T1000 (cell line): Measurements from ENCODE around the gene MYO1G.

Experiments
- DNase-seq: peaks from one replicate; lab custom pipeline; 2025; ENCODE audit warnings: mixed read lengths; lab: John Stamatoyannopoulos, UW

Gene MYO1G

DNA sequence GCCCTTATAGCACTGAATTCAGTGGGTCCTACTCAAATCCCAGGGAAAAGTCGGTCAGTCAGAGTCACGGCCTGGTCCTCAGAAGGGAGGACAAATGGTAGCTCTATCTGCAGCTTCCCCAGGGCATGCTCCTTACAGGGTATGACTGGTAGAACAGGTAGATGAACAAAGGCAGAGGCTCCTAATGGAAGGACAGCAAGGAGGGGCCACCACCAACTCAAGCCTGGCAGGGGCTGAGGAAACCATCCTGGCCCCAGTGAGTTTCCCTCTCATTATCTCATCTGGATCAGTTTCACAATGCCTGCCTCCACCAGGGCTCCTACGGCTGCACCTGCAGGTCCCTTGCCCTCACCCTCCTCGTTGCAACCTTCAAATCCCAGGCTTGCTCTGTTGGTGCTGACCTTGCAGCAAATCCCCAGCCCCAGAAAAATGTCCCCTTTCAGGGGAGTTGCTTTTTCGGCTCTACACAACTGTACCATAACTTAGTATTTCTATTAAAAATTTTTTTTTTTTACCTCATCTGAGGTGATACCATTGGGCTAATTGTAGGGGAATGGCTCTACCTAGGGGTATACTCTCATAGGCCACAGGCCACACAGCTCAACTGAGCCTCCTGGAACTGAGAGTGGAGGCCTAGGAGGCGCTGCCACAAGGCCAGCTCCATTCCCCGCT is 2.4 kb upstream of the MYO1G start:
- no peak for DNase-seq

DNA sequence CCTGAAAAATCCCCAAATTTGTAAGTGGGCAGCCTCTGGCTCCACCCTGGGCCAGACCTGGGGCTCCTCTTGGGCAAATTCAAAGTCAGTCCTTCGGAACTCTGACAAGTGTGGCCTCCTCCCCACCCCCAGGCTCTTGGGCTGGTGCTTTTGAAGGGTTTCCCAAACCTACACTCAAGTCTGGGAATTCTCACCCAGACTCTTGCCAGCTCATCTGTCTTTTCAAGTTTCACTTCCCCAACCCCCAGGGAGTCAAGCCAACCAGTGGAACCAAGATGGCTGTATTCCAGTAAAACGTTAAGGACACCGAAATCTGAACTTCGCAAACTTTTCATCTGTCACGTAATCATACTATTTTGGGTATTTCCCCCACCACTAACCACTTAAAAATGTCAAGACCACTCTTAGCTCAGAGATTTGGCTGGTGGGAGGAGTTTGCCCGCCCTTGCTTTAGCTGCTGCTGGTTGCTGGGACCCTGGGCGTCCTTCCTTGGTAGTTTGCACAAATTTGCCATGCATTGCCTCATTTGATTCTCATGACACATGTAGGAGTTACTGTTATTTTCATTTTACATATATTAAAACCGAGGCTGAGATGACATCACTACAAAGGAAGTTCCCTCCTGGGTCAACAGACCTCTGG is 1.7 kb upstream of the MYO1G start:
- no peak for DNase-seq

DNA sequence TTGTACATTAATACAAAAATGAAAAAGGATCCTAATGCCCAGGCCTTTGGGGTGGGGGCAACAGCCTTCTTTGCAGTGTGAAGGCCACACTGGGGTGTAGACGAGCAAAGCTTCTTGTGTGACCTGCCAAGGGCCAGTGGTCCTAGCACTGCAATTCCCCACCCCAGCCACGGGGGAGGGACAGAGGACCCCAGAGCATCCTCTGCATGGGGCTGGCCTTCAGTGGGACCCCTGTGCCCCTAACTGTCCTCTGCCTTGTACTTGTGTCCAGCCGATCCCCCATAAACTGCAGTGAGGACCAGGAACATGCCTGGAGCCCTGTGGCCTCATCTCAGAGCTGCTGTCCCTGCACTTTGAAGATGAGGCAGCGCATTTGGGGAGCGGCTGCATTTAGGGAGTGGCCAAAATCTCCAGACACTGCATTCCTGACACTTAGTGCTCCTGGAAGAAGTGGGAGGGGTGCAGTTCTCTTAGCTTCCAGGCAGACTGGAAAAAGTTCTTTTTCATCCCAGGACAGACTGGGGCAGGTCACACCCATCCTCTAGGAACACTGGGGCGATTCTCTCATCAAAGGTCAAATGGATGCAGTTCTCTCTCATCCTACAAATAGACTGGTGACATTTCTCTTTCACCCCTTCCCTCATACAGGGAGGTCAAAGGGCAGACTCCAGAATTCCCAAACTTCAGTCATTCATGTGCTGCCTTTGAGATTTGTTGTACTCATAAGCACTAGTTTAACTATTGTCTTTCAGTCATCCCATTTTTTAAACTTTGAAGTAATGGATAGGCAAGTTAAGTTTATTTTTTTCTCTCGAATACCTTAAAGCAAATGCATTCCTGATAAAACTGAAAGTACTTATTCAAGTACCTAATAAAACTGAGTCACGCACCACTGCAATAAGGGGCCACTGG is 922 bp upstream of the MYO1G start:
- DNase-seq = no peak

DNA sequence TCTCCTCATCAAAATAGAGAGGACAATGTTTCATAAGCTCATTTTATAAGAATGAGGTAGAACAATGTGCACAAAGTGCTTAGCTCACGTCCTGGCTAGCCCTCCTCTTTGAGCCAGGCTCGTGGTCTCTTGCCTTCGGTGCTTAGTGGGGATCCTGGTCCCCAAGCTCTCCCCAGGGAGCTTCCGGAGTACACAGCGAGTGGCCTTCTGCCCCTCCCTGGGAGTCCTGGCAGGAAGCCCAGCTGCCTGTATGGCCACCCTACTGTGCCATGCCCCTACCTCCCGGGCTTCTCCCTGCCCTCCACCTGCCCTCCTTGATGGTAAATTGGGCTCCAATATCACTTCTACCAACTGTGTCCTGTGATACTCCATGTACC is 868 bp downstream of the MYO1G start:
- DNase-seq = no peak

DNA sequence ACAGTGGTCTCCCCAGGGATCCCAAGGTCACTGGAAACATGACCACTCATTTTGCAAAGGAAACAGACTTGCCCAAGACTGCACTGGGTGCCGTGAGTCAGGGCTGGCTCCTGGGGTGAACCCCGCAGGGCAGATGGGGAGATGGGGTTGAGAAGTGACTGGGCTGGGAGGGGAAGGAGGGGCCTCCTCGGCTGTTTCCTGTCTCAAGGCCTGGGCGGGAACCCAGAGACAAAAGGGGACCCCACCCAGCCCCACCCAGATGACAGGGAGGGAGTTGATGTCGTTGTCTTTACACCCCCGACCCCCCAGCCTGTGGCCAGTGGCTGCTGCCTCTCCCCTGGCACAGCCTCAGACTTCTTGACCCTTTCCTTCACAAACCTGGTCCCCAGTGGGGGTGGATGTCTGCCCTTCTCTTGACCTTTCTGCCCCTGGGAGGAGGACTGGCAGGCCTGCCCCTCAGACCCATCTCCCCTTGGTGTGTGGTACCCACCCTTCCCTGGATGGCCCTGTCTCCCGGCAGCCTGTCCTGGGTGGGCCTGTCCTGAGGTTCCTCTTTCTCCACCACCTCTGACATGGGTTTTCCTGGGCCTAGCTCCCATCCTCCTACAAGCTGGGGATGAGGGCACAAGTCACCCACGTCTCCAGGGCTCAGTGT is 1.4 kb downstream of the MYO1G start:
- DNase-seq = no peak

DNA sequence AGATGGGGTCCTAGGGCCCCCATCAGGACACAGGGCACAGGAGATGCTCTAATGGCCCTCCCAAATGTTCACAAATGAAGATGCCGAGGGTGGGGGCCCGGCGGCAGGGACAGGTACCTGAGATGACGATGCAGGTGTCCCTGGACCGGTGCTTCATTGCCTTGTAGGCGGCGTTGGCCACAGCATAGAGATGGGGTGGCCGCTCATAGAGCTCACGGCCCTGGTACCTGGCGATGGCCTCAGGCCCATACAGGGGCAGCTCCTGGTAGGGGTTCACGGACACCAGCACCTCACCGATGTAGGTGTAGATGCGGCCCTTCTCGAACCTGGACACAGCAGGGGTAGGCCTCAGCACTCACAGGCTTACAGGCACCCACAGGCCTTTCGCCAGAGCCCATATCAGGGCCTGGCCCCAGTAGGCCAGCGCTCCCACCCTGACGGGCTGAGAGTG is 2.0 kb downstream of the MYO1G start:
- no peak for DNase-seq

DNA sequence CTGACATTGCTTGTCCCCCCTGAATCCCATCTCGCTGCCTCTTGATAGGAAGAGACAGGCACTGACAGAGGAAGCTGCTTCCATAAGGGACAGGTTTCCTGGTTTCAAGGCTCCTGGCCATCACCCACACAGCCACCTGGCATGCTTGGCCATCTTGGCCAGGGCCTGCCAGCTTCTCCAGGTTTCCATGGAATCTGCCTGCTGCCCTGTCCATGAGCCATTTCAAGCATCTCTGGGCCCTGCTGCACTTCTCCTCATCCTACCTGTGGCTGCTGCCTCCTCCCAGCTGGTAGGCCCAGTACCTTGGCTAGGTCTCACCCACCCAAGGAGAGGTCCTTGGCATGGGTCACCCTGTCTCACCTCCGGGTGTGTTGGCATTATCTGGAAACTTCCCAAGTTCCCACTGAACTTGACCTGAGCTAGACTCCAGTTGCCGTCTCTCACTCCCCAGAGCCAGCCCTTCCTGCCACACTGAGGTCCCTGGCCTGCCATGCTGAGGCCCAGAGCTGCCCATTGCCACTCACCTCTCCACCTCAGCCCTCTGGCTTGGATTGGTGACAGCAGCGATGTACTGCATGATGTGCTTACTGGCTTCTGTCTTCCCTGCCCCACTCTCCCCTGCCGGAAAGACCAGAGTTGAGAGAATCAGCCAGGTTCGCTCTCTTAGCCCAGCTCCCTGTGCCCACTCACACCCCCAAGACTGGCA is 2.6 kb downstream of the MYO1G start:
- no peak for DNase-seq

DNA sequence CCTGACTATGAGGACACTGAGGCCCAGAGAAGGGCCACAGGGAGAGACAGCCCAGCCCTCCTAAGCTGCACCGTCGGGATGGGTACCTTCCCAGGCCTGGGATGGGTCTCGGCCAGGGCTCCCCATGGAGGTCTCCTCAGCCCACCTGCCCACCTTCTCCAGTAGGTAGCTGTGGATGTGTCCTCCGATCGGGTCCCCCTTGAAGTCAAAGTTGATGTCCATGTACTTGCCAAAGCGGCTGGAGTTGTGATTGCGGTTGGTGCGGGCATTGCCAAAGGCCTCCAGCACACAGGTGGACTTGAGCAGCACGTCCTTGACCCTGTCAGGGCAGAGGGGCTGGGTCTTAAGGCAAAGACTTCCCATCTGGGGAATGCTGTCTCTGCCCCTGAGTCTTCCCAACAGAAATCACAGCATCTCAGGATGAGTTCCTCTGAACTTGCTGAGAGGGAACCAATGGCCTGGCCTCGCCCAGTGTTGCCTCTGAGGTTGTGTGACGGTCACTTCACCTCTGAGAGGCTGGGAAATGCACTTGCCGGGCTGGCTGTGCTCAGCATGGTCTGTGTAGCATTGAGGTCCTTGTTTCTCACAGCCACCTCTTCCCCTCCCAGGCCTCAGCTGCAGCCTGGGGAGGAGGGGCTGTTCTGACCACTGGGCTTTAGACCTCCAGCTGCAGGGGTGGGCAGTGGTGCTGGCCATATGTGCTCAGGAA is 3.3 kb downstream of the MYO1G start:
- DNase-seq = no peak

DNA sequence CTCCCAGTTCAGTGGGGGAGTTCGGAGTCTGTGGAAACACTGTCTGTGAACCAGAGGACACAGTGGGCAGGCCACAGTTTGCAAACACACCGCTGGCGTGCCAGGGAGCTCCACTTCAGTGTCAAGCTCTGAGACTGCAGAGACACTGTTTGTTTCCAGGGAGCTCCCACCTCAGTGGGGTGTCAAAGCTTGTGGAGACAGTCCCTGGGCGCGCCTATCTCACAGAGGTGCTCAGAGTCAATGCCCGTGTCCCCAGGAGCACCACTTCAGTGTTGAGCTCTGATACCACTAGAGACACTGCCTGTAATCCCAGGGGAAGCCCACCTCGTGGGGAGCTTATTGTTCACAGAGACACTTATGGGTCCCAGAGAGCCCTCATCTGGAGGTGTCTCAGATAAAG is 4.3 kb downstream of the MYO1G start:
- no peak for DNase-seq

DNA sequence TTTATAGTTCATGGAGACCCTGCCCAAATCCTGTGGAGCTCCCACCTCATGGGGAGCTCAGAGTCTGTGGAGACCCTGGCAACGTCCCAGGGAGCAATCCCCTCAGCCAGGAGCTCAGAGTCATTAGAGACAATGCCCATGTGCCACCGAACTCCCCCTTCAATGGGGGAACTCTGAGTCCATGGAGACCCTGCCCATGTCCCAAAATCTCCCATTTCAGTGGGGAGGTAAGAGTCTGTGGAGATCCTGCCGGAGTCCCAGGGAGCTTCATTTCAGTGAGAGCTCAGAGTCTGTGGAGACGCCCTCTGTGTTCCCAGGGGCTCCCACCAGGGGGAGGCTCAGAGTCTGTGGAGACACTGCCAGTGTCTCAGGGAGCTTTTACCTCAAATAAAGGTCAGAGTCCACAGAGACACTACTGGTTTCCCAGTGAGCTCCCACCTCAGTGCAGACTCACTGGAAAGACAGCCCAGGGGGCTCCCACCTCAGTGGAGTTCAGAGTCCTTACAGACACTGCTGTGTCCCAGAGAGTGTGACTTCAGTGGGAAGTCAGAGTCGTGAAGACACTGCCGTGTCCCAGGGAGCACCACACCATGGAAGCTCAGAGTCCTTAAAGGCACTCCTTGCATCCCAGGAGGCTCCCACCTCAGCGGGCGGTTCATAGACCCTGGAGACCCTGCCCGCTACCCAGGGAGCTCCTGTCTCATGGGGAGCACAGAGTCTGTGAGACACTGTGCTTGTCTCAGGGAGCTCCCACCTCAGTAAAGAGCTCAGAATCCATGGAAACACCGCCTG is 5.0 kb downstream of the MYO1G start:
- no peak for DNase-seq

DNA sequence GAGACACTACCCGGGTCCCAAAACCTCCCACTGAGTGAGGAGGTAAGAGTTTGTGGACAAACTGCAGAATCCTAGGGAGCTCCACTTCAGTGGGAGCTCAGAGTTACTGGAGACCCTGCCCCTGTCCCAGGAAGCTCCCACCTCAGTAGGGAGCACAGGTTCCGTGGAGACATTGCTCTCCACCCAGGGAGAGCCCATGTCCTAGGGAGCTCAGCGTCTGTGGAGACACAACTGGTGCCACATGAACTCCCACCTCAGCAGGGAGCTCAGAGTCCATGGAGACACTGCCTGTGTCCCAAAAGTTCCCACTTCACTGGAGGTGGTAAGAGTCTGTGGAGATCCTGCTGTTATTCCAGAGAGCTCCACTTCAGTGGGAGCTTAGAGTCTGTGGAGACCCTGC is 6.3 kb downstream of the MYO1G start:
- no peak for DNase-seq

DNA sequence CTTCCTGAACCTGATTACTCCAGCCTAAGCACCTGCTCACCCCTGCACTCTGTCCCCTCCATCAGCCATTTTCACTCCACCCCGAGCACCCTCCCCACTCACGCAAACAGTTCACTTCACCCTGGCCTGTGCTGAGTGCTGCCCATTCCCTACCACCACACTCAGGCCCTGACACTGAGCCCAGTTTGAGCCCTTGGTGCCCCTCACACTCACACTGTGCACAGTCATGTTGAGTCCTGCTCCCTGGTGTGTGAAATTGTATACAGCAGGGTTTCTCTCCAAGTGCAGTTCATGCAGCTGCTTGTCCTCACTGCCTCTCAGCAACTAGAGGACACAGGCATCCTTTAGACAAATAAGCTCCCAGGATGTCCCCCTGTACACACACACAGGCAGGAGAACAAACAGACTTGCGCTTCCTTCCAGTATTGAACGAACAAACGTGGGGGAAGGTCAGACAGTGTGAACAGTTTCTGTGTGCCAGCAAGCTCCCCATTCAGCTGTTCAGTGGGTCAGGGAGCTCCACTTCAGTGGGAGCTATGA is 6.8 kb downstream of the MYO1G start:
- DNase-seq = no peak

DNA sequence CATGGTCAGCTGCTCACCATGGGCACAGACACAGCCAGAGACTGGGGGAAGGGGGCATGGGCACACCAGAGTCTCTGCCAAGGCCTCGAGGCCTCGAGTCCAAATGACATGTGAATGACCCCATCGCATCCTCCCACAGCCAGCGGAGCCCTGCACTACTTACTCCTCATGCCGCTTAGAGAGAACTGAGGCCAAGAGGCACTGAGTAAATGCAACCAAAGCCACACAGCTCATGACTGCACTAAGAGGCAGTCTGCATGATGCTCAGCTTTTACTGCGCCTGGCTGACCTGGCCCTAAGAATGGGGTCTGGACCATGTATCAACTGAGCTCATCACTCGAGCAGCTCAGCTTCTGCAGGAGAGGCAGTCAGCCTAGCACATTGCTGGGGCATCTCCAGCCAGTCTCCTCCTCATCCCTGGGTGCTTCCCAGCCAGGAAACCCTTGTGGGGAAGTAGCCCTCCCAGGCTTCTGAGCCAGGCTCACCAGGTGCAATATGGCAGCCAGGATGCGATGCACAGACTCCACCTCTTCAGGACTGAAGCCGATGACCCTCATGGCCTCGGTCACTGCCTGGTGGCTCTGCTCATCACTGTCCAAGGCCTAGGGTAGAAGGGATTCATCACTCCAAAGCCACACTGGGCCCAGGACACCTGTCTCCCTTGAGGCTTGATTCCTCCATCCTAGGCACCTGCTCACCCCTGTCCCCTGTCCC is 7.5 kb downstream of the MYO1G start:
- no peak for DNase-seq

DNA sequence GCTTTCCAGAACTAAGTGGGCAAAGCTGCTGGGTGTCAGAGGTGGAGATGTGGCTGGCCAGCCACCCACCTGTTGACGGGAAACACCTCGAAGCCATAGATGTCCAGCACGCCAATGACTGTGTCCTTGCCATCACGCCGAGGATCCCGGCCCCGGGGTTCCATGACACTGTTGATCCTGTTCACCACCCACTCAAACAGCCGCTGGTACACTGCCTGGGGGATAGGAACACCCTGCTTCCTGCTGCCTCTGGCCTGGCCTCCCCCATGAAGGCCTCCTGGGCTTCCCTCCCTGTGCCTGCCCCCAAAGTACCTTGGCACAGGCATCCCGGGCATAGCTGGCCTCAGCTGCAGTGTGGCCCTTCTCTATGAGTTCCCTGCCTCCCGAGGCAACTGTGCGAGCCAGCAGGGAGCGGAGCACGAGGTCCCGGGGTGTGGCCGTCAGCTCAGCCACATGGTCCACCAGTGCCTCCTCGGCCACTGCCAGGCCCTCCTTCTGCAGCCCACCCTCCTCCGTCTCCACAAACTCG is 8.2 kb downstream of the MYO1G start:
- DNase-seq = no peak

DNA sequence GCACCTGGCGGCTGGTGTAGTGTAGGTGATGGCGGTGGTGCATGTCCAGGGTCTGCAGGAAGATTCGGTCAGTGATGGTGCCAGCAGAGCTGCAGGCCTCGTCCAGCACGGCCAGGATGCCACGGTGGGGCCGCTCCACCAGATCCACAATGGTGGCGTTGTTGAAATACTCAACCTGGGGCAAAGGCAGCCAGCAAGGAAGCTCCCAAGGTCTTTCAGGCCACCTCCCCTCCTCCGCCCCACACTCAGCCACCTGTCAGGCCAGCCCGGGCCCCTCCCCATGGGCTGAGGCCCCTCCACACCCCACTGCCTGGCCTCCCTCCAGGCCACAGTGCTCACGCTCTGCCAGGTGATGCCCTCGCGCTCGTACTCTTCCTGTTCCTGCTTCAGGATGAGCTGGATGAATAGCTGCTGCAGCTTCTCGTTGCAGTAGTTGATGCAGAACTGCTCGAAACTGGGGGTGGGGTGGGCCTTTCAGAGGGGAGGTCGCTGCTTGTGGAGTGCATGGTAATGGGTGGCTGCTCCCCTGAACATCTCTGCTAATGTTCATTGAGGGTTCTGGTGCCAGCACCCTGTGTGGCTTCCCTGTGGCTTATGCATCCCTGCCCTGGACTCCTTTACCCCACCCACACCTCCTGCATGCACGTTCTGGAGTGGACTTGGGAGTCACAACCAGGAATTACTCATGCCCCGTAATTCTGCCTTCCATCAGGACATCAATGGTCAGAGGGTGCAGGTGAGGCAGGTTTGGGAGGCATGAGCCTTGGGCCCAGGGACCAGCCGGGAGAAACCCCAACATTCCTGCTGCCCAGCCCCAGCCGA is 8.9 kb downstream of the MYO1G start:
- DNase-seq = no peak

DNA sequence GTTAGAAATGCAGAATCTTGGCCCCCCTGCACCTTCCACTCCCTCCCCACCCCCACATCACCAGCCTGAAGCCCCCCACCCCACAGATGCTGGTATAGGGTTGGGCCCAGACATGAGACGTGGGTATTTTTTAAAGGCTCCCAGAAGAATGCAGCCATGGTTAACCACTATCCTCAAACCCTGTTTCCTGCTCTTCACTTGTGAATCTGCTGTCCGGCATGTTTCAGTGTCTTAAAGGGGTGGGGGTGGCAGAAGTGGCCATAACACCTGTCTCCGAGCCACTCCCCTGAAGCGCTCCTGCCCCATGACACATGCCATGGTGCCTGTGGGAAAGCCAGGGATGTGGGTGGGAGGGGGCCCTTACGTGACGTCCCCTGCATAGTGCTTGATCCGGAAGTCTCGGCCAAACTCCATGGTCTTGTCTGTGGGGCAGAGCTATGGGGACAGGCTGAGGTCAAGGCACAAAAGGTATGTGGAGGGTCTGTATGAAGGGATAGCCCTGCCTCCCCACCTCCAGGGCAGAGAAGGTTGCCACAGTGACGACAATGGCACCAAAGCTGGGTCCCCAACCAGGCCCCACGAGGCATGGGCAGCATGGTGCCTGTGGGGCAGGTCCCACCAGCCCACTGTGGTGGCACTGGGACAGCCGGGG is 9.6 kb downstream of the MYO1G start:
- DNase-seq = no peak

DNA sequence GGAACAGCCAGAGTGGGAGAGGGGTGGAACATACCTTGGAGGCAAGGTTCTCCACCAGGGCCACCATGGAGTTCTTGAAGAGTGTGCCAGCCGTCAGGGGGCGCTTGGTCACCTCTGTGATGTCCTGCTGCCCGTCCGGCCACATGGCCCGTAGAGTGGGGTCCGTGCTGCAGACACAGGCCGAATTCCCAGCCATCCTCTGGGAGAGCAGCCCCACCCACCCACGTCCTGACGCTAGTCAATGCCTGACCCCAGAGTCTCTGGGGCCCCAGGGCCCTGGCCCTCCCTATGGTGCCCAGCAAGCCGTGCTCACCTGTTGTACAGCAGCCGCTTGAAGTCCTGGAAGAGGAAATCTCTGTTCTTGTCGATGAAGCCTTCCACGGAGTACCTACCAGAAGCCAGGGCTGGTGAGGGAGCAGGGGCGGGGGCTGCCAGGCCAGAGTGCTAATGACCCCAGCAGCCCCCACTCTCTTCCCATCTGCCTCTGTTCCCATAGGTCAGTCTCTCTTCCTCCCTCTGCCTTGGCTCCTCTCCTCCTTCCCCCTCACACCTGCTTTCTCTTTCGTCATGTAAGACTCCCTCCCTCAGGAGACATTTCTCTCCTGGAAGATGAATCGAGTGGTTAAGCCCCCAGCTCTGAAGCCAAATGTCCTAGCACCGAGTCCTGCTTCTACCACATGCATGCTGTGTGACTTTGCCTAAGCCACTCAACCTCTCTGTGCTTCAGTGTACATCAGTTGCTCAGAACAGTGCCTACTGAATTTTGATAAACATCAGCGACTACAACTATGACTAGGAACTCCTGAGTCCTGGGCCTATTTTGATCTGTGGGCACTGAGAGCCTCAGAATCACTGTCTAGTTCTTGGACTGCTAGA is 11.0 kb downstream of the MYO1G start:
- no peak for DNase-seq
